ENCODE measurements around the gene WHAMM.
"Not testable (repeated sequence)": the region's sequence is repeated elsewhere in the genome, so short reads cannot be mapped to it uniquely, and the experiment has no call there.

Gene WHAMM

DNA sequence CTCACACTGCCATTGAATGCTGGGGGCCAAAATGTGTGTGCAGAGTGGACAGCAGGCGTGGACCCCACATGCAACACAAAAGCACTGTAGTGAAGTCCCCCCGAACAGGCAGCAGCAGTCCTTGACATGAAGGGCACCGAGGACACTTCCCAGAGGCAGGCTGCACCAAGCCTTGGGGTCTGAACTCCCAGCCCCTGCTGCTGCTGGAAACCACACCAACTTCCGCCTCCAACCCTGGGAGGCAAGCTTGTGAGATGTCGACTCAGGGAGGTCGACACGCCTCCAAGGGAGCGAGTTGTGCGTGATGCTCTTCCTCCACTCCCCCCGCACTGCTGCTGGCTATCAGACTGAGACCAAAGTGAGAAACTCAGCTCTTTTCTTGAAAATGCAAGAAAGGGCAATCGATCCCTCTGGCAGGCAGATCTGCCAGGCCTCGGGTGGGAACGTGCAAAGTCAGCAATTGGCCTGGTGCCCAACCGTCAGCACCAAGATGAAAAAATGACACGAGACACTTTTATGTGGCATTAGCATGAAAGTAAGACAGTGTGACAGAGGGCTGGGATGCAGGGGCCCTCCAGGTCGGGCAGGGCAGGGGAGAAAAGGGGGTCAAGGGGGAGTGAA lies 43.6 kb downstream of the WHAMM start:
- ATAC-seq (ENCODE audit: low read depth) (no peak), DNase-seq (ENCODE audit: low spot score in 2 of 2) (no peak)
- no peaks in the 10 kb centered on the region for H3K9me3 Mint-ChIP-seq
- no peak overlapping the region for H3K4me3 Mint-ChIP-seq
- H3K36me3 Mint-ChIP-seq: no peaks in the 10 kb centered on the region
- peaks cover 11% of the 10 kb centered on the region for H3K4me1 Mint-ChIP-seq
- H3K27ac Mint-ChIP-seq: no peak overlapping the region
- H3K27me3 Mint-ChIP-seq: no peaks in the 10 kb centered on the region

GRCh38 chr15:82854554-82854953 lies 45.1 kb downstream of the WHAMM start:
- no peak overlapping the region for H3K4me3 Mint-ChIP-seq
- no peaks in the 10 kb centered on the region for H3K36me3 Mint-ChIP-seq
- H3K27me3 Mint-ChIP-seq: no peaks in the 10 kb centered on the region
- peaks cover 7% of the 10 kb centered on the region for H3K4me1 Mint-ChIP-seq
- no peak overlapping the region for H3K27ac Mint-ChIP-seq
- no peak for DNase-seq (ENCODE audit: low spot score in 2 of 2)
- no peaks in the 10 kb centered on the region for H3K9me3 Mint-ChIP-seq
- ATAC-seq (ENCODE audit: low read depth): no peak

GRCh38 chr15:82855286-82856100 lies 46.1 kb downstream of the WHAMM start:
- no peak for ATAC-seq (ENCODE audit: low read depth)
- no peaks in the 10 kb centered on the region for H3K27me3 Mint-ChIP-seq

GRCh38 chr15:82856397-82857170 lies 47.2 kb downstream of the WHAMM start:
- Mint-ChIP-seq H3K36me3 (no peaks in the 10 kb centered on the region), H3K4me3 (no peak overlapping the region), H3K4me1 (peaks cover 2% of the 10 kb centered on the region), H3K27ac (no peak overlapping the region), H3K27me3 (no peaks in the 10 kb centered on the region), H3K9me3 (no peaks in the 10 kb centered on the region)
- no peak for ATAC-seq (ENCODE audit: low read depth)
- DNase-seq (ENCODE audit: low spot score in 2 of 2): no peak

More at GRCh38 chr15:82855286-82856100, 46.1 kb downstream of the WHAMM start:
- Mint-ChIP-seq H3K9me3 (no peaks in the 10 kb centered on the region), H3K36me3 (no peaks in the 10 kb centered on the region), H3K4me1 (peaks cover 2% of the 10 kb centered on the region), H3K27ac (no peak overlapping the region), H3K4me3 (no peak overlapping the region)
- DNase-seq (ENCODE audit: low spot score in 2 of 2): no peak

- Mint-ChIP-seq H3K27ac (no peak overlapping the region), H3K4me3 (no peak overlapping the region), H3K4me1 (peaks cover 2% of the 10 kb centered on the region), H3K27me3 (no peaks in the 10 kb centered on the region), H3K9me3 (no peaks in the 10 kb centered on the region), H3K36me3 (no peaks in the 10 kb centered on the region)
- DNase-seq (ENCODE audit: low spot score in 2 of 2) (no peak), ATAC-seq (ENCODE audit: low read depth) (no peak)
Observed at GRCh38 chr15:82858932-82859331, 49.5 kb downstream of the WHAMM start.

DNA sequence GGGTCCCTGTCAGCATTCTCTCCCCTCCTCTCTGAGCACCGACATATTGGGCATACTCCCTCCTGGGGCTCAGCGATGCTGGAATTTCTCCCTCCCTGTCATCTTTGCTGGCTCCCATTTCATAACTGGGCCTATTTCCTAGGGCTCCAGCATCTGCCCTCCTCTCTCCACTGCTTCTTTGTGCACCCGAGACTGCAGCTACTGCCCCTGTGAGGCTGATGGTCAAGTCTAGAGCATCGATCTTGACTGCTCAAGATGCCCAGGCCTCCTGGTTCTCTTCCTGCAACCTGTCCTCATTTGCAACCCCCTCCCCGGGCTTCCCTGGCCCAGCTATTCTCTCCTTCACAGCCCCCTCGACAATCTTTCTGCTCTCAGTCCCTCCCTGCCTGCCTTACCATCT lies 53.5 kb downstream of the WHAMM start:
- Mint-ChIP-seq H3K36me3 (no peaks in the 10 kb centered on the region), H3K4me1 (no peaks in the 10 kb centered on the region), H3K4me3 (no peak overlapping the region), H3K9me3 (no peaks in the 10 kb centered on the region), H3K27me3 (no peaks in the 10 kb centered on the region), H3K27ac (no peak overlapping the region)
- DNase-seq (ENCODE audit: low spot score in 2 of 2) (peak in 1 of 2 donors; percentile 1), ATAC-seq (ENCODE audit: low read depth) (no peak)

- Mint-ChIP-seq H3K4me1 (no peaks in the 10 kb centered on the region), H3K9me3 (no peaks in the 10 kb centered on the region), H3K36me3 (no peaks in the 10 kb centered on the region), H3K27ac (no peak overlapping the region), H3K4me3 (no peak overlapping the region), H3K27me3 (no peaks in the 10 kb centered on the region)
- ATAC-seq (ENCODE audit: low read depth) (no peak), DNase-seq (ENCODE audit: low spot score in 2 of 2) (no peak)
Observed at GRCh38 chr15:82864967-82865366, 55.5 kb downstream of the WHAMM start.

DNA sequence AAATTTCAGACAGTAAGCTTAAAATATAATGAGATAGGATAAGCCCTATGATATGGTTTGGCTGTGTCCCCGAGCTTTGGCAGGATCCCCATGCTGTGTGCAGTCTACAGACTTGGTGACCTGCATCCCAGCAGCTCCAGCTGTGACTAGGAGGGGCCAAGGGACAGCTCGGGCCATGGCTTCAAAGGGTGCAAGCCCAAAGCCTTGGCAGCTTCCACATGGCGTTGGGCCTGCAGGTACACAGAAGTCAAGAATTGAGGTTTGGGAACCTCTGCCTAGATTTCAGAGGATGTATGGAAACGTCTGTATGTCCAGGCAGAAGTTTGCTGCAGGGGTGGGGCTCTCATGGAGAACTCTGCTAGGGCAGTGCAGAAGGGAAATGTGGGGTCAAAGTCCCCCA lies 56.2 kb downstream of the WHAMM start:
- not testable (repeated sequence) for H3K4me1 Mint-ChIP-seq; ATAC-seq (ENCODE audit: low read depth); H3K9me3 Mint-ChIP-seq; H3K27ac Mint-ChIP-seq; H3K36me3 Mint-ChIP-seq; H3K27me3 Mint-ChIP-seq; H3K4me3 Mint-ChIP-seq
- peak in 1 of 2 donors; percentile 6 for DNase-seq (ENCODE audit: low spot score in 2 of 2)

- H3K36me3 Mint-ChIP-seq; DNase-seq (ENCODE audit: low spot score in 2 of 2); H3K27ac Mint-ChIP-seq; H3K27me3 Mint-ChIP-seq; ATAC-seq (ENCODE audit: low read depth); H3K9me3 Mint-ChIP-seq; H3K4me1 Mint-ChIP-seq; H3K4me3 Mint-ChIP-seq: not testable (repeated sequence)
Observed at GRCh38 chr15:82865981-82866380, 56.6 kb downstream of the WHAMM start.

- no peaks in the 10 kb centered on the region for H3K36me3 Mint-ChIP-seq
- DNase-seq (ENCODE audit: low spot score in 2 of 2) (no peak), ATAC-seq (ENCODE audit: low read depth) (peak; percentile 8)
- H3K27me3 Mint-ChIP-seq: no peaks in the 10 kb centered on the region
- H3K4me3 Mint-ChIP-seq: no peak overlapping the region
- H3K9me3 Mint-ChIP-seq: no peaks in the 10 kb centered on the region
- peaks cover 11% of the 10 kb centered on the region for H3K4me1 Mint-ChIP-seq
- peak overlapping the region; percentile 76 for H3K27ac Mint-ChIP-seq
Observed at GRCh38 chr15:82870727-82871320, 61.4 kb downstream of the WHAMM start.

DNA sequence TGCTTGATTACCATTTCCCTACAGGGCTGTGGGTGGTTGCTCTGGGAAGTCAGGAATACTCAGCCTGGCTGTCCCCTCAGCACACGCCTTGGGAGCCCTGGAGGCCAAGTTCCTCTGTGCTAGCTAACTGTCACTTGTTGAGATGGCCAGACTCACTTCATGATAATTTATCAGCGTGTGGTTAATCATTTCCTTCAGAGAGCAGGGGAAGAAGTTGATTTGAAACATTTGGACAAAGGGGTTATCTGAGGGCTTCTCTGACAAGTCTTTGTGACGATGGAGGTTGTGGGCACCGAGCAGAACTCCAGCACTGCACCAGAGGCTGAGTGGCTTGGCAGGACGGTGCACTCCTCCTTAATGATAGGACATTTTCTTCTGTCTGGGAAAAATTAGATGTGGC lies 61.9 kb downstream of the WHAMM start:
- Mint-ChIP-seq H3K27ac (peak overlapping the region; percentile 76), H3K4me3 (no peak overlapping the region), H3K36me3 (no peaks in the 10 kb centered on the region), H3K27me3 (no peaks in the 10 kb centered on the region), H3K9me3 (no peaks in the 10 kb centered on the region), H3K4me1 (peaks cover 11% of the 10 kb centered on the region)
- ATAC-seq (ENCODE audit: low read depth): peak; percentile 39
- DNase-seq (ENCODE audit: low spot score in 2 of 2): no peak

DNA sequence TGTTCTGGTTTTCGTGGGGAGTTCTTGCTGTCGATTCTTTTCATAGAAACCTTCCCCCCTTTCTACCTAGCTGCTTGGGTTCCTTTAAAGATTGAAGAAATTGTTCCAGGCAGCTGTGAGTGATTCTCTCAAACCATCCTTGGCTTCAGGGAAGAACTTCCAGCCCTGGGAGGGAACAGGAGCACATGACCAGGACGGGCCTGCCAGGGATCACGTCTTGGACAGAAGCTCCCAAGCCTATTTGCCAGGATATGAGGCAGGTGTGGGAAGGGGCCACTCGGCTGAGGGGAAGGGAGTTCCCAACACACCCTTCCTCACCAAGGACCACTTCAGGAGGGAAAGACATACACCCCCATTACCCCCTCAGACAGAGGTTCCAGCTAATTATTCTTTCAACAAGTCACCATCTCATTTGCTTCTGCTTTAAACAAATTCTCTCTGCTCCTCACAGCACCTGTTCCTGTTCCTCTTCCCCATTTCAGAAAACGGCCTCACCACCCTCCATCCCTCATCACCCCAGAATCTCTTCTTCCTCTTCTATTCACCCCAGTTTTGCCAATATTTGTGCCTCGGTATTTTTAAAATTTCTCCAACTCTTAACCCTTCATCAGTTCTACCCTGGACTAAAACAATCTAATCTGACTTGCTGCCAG lies 62.5 kb downstream of the WHAMM start:
- H3K27me3 Mint-ChIP-seq: no peaks in the 10 kb centered on the region
- peak overlapping the region; percentile 76 for H3K27ac Mint-ChIP-seq
- DNase-seq (ENCODE audit: low spot score in 2 of 2) (no peak), ATAC-seq (ENCODE audit: low read depth) (peak; percentile 84)
- H3K9me3 Mint-ChIP-seq: no peaks in the 10 kb centered on the region
- peak overlapping the region; percentile 1 for H3K4me3 Mint-ChIP-seq
- H3K36me3 Mint-ChIP-seq: no peaks in the 10 kb centered on the region
- H3K4me1 Mint-ChIP-seq: peaks cover 11% of the 10 kb centered on the region

- ATAC-seq (ENCODE audit: low read depth) (no peak), DNase-seq (ENCODE audit: low spot score in 2 of 2) (no peak)
- peaks cover 11% of the 10 kb centered on the region for H3K4me1 Mint-ChIP-seq
- no peaks in the 10 kb centered on the region for H3K27me3 Mint-ChIP-seq
- H3K27ac Mint-ChIP-seq: no peak overlapping the region
- H3K4me3 Mint-ChIP-seq: no peak overlapping the region
- peaks cover 2% of the 10 kb centered on the region for H3K36me3 Mint-ChIP-seq
- no peaks in the 10 kb centered on the region for H3K9me3 Mint-ChIP-seq
Observed at GRCh38 chr15:82873000-82873680, 63.7 kb downstream of the WHAMM start.
